ENCODE results near the gene CYTH4. TPM values are rescaled to one million over a fixed set of nuclear protein-coding genes. Genes with fewer than 3 reads are reported as not detected.

Gene CYTH4
- total and polyA plus RNA-seq, 12 donors: 4.7 to 80.7 (median 22.1) TPM

- WGBS, 4 donors: 91 to 96% (median 93%) methylated on average over 6 to 7 of the region's 7 CpGs
- Histone ChIP-seq H3K36me3 (replicated peaks in 1 of 2) (no peaks in the 10 kb centered on the region), H3K27ac (no peak overlapping the region), H3K9me3 (replicated peaks in 1 of 3) (no peaks in the 10 kb centered on the region), H3K27me3 (no peaks in the 10 kb centered on the region), H3K4me3 (no peak overlapping the region), H3K4me1 (replicated peaks in 1 of 2) (no peaks in the 10 kb centered on the region)
- DNase-seq: no peak
- TF ChIP-seq POLR2A (IDR thresholded peaks at IDR 0.05) (no peak), CTCF (IDR thresholded peaks at IDR 0.05) (no peak)
- intact Hi-C loops (cut with DNase I): no loop called here
Measured at GRCh38 chr22:37288521-37288920, 6.2 kb downstream of the CYTH4 start.

- H3K36me3 ChIP-seq (replicated peaks in 1 of 2): no peaks in the 10 kb centered on the region
Measured at GRCh38 chr22:37289156-37289735, 6.9 kb downstream of the CYTH4 start.

GRCh38 chr22:37290737-37291136, 8.4 kb downstream of the CYTH4 start:
- DNase-seq: peak in 1 of 7 donors; percentile 44
- intact Hi-C loops (cut with DNase I): no loop called here
- H3K4me1 ChIP-seq (replicated peaks in 1 of 2): no peaks in the 10 kb centered on the region
- no peak overlapping the region for H3K27ac ChIP-seq
- H3K4me3 ChIP-seq: no peak overlapping the region
- no peaks in the 10 kb centered on the region for H3K36me3 ChIP-seq (replicated peaks in 1 of 2)
- 46 to 90% (median 69%) methylated on average over 4 to 7 of the region's 7 CpGs for WGBS, 4 donors
- H3K9me3 ChIP-seq (replicated peaks in 1 of 3): no peaks in the 10 kb centered on the region
- TF ChIP-seq CTCF (IDR thresholded peaks at IDR 0.05): no peak
- TF ChIP-seq POLR2A (IDR thresholded peaks at IDR 0.05): no peak
- no peaks in the 10 kb centered on the region for H3K27me3 ChIP-seq

More at GRCh38 chr22:37289156-37289735, 6.9 kb downstream of the CYTH4 start:
- Histone ChIP-seq H3K27me3 (no peaks in the 10 kb centered on the region), H3K4me1 (replicated peaks in 1 of 2) (no peaks in the 10 kb centered on the region), H3K9me3 (replicated peaks in 1 of 3) (no peaks in the 10 kb centered on the region), H3K4me3 (no peak overlapping the region), H3K27ac (no peak overlapping the region)
- no peak for TF ChIP-seq POLR2A (IDR thresholded peaks at IDR 0.05)
- no peak for TF ChIP-seq CTCF (IDR thresholded peaks at IDR 0.05)
- DNase-seq: no peak
- 92 to 94% (median 94%) methylated on average over 4 to 7 of the region's 7 CpGs for WGBS, 4 donors
- intact Hi-C loops (cut with DNase I): no loop called here

- DNase-seq: no peak
- TF ChIP-seq POLR2A (IDR thresholded peaks at IDR 0.05): no peak
- no peak for TF ChIP-seq CTCF (IDR thresholded peaks at IDR 0.05)
- Histone ChIP-seq H3K4me1 (replicated peaks in 1 of 2) (no peaks in the 10 kb centered on the region), H3K36me3 (replicated peaks in 1 of 2) (no peaks in the 10 kb centered on the region), H3K4me3 (no peak overlapping the region), H3K27me3 (no peaks in the 10 kb centered on the region), H3K27ac (no peak overlapping the region), H3K9me3 (replicated peaks in 1 of 3) (no peaks in the 10 kb centered on the region)
- intact Hi-C loops (cut with DNase I): no loop called here
- 86 to 94% (median 92%) methylated on average over 5 of the region's 5 CpGs for WGBS, 4 donors
Measured at GRCh38 chr22:37291559-37292298, 9.4 kb downstream of the CYTH4 start.
